ENCODE measurements around the gene MRGPRE.
"Not testable (repeated sequence)": the region's sequence is repeated elsewhere in the genome, so short reads cannot be mapped to it uniquely, and the experiment has no call there.

DNA sequence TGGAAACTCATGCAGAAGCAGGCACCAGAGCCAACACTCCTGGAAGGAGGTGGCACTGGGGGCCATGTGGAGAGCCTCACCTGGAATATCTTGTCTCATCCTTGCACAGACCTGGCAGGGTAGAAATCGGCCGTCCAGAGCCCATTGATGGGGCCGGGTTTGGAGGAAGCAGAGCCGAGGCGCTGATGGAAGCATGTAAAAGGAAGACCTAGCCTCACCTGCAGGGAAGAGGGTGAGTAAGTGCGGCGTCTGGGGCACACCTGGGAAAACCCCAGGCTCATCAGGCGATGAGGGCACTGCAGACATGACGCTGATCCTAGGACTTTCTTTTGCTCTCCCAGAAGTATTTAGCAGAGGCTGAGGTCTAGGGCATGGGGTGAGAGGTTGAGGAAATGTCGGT lies 48.9 kb upstream of the MRGPRE start:
- TF ChIP-seq, protein P1, sequence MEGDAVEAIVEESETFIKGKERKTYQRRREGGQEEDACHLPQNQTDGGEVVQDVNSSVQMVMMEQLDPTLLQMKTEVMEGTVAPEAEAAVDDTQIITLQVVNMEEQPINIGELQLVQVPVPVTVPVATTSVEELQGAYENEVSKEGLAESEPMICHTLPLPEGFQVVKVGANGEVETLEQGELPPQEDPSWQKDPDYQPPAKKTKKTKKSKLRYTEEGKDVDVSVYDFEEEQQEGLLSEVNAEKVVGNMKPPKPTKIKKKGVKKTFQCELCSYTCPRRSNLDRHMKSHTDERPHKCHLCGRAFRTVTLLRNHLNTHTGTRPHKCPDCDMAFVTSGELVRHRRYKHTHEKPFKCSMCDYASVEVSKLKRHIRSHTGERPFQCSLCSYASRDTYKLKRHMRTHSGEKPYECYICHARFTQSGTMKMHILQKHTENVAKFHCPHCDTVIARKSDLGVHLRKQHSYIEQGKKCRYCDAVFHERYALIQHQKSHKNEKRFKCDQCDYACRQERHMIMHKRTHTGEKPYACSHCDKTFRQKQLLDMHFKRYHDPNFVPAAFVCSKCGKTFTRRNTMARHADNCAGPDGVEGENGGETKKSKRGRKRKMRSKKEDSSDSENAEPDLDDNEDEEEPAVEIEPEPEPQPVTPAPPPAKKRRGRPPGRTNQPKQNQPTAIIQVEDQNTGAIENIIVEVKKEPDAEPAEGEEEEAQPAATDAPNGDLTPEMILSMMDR (IDR thresholded peaks at IDR 0.05; ENCODE audit: low read depth, low read length, poor library complexity, severe bottlenecking) = not testable (repeated sequence)
- TF ChIP-seq EZH2phosphoT487 (IDR thresholded peaks at IDR 0.05; ENCODE audit: borderline replicate concordance, low read length) = not testable (repeated sequence)
